WI38 (cell line): ENCODE measurements around the gene SKA3.
"Not testable (repeated sequence)": the region's sequence is repeated elsewhere in the genome, so short reads cannot be mapped to it uniquely, and the experiment has no call there.

Experiments
- H3K4me3 ChIP-seq: 2 replicates; pipeline ENCODE4 v1.5.1; 2011; ENCODE audit warnings: low read depth, mild to moderate bottlenecking, control low read depth, low read length
- CTCF ChIP-seq: IDR thresholded peaks from 2 replicates; pipeline ENCODE4 v1.5.1; 2012; ENCODE audit warnings: low read depth, mild to moderate bottlenecking, control low read depth, low read length

The SKA3 gene

GRCh38 chr13:21176215-21176981, at the start of gene SKA3, which contains the start of gene MRPL57:
SKA3 (minus strand) TSS chr13:21176552; CDS start chr13:21176477, 75 bp downstream.
MRPL57 (plus strand) TSS chr13:21176658; CDS start chr13:21176917, 259 bp downstream.
- H3K4me3 ChIP-seq, result peak within 1 kb of the TSS; percentile 91
- TF ChIP-seq CTCF, result no peak

- H3K4me3 ChIP-seq, result no peak overlapping the region
- TF ChIP-seq CTCF, result no peak
Observed at GRCh38 chr13:21225082-21225481, 48.7 kb upstream of the SKA3 start.

GRCh38 chr13:21221268-21221667, 44.9 kb upstream of the SKA3 start:
- TF ChIP-seq CTCF, result no peak
- H3K4me3 ChIP-seq, result no peak overlapping the region

GRCh38 chr13:21219716-21220115, 43.4 kb upstream of the SKA3 start:
- H3K4me3 ChIP-seq, result not testable (repeated sequence)

- TF ChIP-seq CTCF, result no peak
- H3K4me3 ChIP-seq, result no peak overlapping the region
Observed at GRCh38 chr13:21219036-21219381, 42.7 kb upstream of the SKA3 start.

- H3K4me3 ChIP-seq, result no peak overlapping the region
- no peak for TF ChIP-seq CTCF
Observed at GRCh38 chr13:21218351-21219035, 42.1 kb upstream of the SKA3 start.

- H3K4me3 ChIP-seq, result no peak overlapping the region
Observed at GRCh38 chr13:21216332-21216731, 40.0 kb upstream of the SKA3 start.

GRCh38 chr13:21215419-21215818, 39.1 kb upstream of the SKA3 start:
- not testable (repeated sequence) for H3K4me3 ChIP-seq

More at GRCh38 chr13:21216332-21216731, 40.0 kb upstream of the SKA3 start:
- TF ChIP-seq CTCF, result no peak
